Psoas muscle (tissue), 8 donors: ENCODE measurements around the gene OXER1. TPM values are rescaled to one million over a fixed set of nuclear protein-coding genes. Genes with fewer than 3 reads are reported as not detected.

Experiments
- ATAC-seq, 4 donors: fragments of 200-7000 bp; cut with Tn5 transposase; one replicate each; pipeline ENCODE4 v1.9.1; 2020; ENCODE audit warnings: moderate library complexity in 3 of 4, mild to moderate bottlenecking in 2 of 4
- DNase-seq, 2 donors: peaks; one replicate each; pipeline ENCODE4 v3.0.0-alpha.2; 2020
- H3K27ac ChIP-seq: fragments of 200-600 bp; one replicate; pipeline ENCODE4 v1.8.0; 2022
- H3K27me3 ChIP-seq, 3 donors: fragments of 200-600 bp in 1 of 3; one replicate each; pipeline versions ENCODE4 v1.6.1 to v1.8.0; 2013 to 2022; ENCODE audit warnings: low read length in 2 of 3, mild to moderate bottlenecking in 2 of 3, moderate library complexity in 1 of 3; ENCODE audit not compliant: insufficient read depth in 3 of 3
- H3K36me3 ChIP-seq, 2 donors: fragments of 200-600 bp in 1 of 2; one replicate each; pipeline versions ENCODE4 v1.6.1 to v1.8.0; 2013 to 2022; ENCODE audit warnings: low read depth in 1 of 2, mild to moderate bottlenecking in 1 of 2, moderate library complexity in 1 of 2; ENCODE audit not compliant: insufficient read depth in 1 of 2
- H3K4me1 ChIP-seq: fragments of 200-600 bp; one replicate; pipeline ENCODE4 v1.8.0; 2022
- H3K4me3 ChIP-seq: fragments of 200-600 bp; one replicate; pipeline ENCODE4 v1.8.0; 2022; ENCODE audit warnings: mild to moderate bottlenecking
- H3K9me3 ChIP-seq: fragments of 200-600 bp; one replicate; pipeline ENCODE4 v1.8.0; 2022
- WGBS, 3 donors: extraction: QIAGEN DNeasy Blood & Tissue Kit; methylation state at CpG; one replicate each; pipeline versions ENCODE4 v1.1.6 to v1.1.7; 2013; 5-methylcytosine and 5-hydroxymethylcytosine counted together
- intact Hi-C, 2 donors: fragments of 100-400 bp; cut with DNase I; formaldehyde crosslinking; loops; one replicate each; pipeline versions ENCODE4 v1.11.0 to v1.14.2; 2022
- polyA plus RNA-seq, 3 donors: library from polyadenylated mRNA; stranded (reverse); fragments of 200-250 nt; gene quantifications; one replicate each; pipeline ENCODE4 v1.2.3, GENCODE V29; 2013
- total RNA-seq, 4 donors: library from RNA; stranded (reverse); fragmentation: NEBNext Ultra II Directional in 2 of 4; extraction: Animal tissue kit (Norgen Biotek cat#: 25700) in 2 of 4; gene quantifications; one replicate each; pipeline versions ENCODE4 v1.2.1 to v1.2.4, GENCODE V29; 2021 to 2023
- TF ChIP-seq, protein P1 (sequence below): fragments of 200-600 bp; IDR thresholded peaks from one replicate; pipeline ENCODE4 v1.8.0; 2022; ENCODE audit warnings: antibody characterized with exemption
- donor health status: healthy with polysubstance abuse.
- donor health status: DM: no; HTN: no; CAD: no; lungs with moderate emphysema.
- donor health status: Bipolar disorder and iron deficiency.
- donor health status: healthy.
- donor health status: DM: yes; HTN: yes; CAD: no.
- donor health status: DM: no; HTN: no; CAD: no.
- donor health status: DM: no; HTN: no; CAD: no.
- donor health status: DM: yes; HTN: yes; CAD: no.

The OXER1 gene
- total and polyA plus RNA-seq, 7 donors: 0.04 to 1.2 (median 0.20) TPM

DNA sequence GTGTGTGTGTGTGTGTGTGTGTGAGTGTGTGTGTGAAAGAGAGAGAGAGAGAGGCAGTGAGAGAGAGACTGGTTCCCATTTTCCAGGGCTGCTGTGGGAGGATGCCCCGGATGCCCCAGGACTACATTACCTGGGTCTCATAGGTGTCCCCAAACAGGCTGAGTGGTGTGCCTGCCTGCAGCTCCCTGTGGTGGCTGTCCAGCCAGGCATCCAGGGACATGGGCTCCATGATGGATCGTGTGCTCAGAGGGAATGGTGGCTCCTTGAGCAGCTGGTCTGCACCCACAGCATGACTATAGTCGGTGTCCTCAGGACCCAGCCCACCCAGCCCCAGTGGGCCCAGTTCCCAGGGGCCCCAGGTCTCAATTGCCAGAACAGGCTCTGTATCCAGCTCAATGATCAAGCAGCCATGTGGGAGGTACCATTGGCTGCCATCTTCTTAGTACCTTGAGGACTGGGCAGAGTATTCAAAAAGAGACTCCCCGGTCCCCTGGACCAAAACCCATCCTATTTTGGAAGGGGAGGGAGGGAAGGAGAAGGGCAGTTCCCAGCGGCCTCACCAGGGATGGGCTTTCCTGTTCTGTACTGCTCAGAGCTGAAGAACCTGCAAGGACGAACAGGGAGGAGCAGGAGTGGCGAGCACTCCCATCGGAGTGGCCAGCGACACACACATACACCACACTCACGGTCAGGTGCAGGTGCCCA lies 5.8 kb upstream of the OXER1 start:
- TF ChIP-seq, protein P1, sequence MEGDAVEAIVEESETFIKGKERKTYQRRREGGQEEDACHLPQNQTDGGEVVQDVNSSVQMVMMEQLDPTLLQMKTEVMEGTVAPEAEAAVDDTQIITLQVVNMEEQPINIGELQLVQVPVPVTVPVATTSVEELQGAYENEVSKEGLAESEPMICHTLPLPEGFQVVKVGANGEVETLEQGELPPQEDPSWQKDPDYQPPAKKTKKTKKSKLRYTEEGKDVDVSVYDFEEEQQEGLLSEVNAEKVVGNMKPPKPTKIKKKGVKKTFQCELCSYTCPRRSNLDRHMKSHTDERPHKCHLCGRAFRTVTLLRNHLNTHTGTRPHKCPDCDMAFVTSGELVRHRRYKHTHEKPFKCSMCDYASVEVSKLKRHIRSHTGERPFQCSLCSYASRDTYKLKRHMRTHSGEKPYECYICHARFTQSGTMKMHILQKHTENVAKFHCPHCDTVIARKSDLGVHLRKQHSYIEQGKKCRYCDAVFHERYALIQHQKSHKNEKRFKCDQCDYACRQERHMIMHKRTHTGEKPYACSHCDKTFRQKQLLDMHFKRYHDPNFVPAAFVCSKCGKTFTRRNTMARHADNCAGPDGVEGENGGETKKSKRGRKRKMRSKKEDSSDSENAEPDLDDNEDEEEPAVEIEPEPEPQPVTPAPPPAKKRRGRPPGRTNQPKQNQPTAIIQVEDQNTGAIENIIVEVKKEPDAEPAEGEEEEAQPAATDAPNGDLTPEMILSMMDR: no peak
- Histone ChIP-seq H3K9me3 (no peaks in the 10 kb centered on the region), H3K4me3 (no peak overlapping the region), H3K36me3 (no peaks in the 10 kb centered on the region), H3K27ac (no peak overlapping the region), H3K27me3 (no peaks in the 10 kb centered on the region), H3K4me1 (no peaks in the 10 kb centered on the region)
- ATAC-seq: no peak
- DNase-seq: no peak
- WGBS, 3 donors: 88 to 91% (median 90%) methylated on average over 10 of the region's 10 CpGs
- intact Hi-C loops: loop anchor here in 1 of 2 donors (10.0 kb wide), 1 partner anchor 275 kb away; the partner anchor contains the start of gene KCNG3

DNA sequence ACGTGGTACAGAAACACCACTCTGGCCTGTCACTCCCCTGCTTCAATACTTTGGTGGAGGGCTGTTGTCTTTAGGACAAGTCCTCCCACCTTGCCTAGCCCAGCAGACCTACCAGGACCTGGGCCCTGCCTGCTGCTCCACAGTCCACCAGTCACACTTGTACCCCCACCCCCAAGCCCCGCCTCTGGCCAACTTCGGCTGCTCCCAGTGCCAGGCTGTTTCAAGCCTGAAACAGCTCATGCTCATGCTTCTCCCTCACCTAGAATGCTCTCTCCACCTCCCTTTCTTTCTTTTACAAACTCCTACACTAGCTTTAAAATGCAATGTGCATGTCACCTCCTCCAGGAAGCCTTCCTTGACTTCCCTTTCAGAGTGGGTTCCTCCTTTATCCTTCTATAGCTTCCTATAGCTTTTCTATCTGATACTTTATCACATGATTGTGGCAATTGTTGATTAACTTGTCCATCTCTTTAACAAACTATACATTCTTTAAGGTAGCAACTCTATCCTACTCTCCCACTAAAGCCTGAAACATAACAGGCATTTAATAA lies 4.8 kb upstream of the OXER1 start:
- 63 to 64% (median 63%) methylated on average over 3 of the region's 3 CpGs for WGBS, 3 donors
- H3K27ac ChIP-seq: no peak overlapping the region
- no peak overlapping the region for H3K4me3 ChIP-seq
- DNase-seq (no peak), ATAC-seq (no peak)
- no peaks in the 10 kb centered on the region for H3K36me3 ChIP-seq
- no peaks in the 10 kb centered on the region for H3K9me3 ChIP-seq
- no peaks in the 10 kb centered on the region for H3K4me1 ChIP-seq
- no peaks in the 10 kb centered on the region for H3K27me3 ChIP-seq
- intact Hi-C loops: no loop called here
- TF ChIP-seq, protein P1: no peak

DNA sequence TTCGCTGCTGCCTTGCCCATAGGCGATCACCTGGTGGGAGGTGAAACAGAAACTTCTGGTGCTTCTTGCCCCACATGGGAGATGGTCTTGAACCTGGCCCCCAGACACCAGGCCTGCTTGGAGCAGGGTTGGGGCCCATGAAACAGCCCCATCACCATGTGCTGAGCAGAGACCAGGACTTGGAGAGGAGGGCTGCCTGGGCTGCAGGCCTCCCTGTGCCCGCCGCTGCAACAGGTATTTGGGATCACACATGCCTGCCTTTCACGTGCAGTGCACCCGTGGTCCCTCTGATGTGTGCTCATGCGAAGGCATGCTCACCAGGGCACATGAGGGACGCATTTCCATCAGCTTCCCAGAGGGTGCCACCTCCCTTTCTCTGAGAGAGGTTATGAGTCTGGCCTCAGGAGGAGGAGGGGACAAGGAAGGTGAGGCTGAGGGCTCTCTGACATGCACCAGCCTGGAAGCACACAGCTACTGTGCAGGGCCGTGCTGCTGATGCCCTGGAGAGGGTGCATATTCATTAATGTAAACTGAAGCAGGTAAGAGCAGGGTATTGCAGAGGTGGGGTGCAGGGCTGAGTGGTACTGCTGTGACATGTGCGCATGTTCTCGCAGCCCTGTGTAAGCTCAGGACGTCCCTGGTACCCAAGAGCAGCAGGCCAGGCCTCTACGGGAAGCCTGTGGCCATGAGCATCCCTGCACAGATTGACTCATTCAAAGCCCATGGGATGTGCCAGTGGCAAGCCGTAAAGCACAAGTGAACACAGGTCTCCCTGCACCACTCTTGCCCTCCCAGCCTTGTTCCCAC lies 4.2 kb upstream of the OXER1 start:
- ATAC-seq: no peak
- Histone ChIP-seq H3K27me3 (no peaks in the 10 kb centered on the region), H3K27ac (no peak overlapping the region), H3K9me3 (no peaks in the 10 kb centered on the region), H3K36me3 (no peaks in the 10 kb centered on the region), H3K4me1 (no peaks in the 10 kb centered on the region), H3K4me3 (no peak overlapping the region)
- no peak for DNase-seq
- WGBS, 3 donors: 76 to 88% (median 80%) methylated on average over 14 of the region's 14 CpGs
- TF ChIP-seq, protein P1: no peak
- intact Hi-C loops: no loop called here

DNA sequence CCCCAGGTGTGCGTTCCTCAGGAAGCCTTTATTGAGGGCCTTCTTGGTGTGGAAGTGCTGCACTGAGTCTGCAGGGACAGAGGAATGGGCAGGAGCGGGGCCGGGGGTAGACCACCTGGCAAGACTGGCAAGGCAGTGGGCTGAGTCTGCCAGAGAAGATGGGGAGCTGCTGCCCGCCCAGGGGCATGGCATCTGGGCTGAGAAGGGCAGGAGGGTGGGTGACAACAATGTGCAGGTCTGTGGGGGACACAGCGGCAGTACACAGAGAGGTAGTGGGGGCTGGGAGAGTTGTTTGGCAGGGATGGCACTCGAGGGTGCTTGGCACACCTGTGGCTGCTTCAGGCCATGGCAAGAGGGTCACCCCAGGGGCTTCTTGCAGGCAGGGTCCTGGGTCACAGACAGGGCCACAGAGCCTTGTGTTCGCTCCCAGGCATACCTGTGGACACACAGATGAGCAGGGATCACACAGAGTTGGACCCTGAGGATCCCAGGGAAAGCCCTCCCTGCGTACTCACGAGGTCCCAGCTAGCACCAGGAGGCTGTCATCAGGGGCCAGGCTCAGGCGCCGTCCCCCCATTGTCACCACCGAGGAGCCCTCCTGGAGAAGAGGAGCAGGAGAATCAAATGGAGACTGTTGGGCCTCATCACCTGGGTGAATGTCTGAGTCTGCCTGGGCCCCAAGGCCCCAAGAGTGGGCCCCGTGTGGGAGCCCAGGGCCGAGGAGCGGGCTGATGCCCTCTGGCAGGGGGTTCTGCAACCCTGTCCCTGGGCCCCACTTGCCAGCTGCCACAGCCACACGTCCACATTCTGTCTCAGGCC lies 3.4 kb upstream of the OXER1 start:
- ATAC-seq (no peak), DNase-seq (no peak)
- 82 to 90% (median 89%) methylated on average over 15 to 16 of the region's 16 CpGs for WGBS, 3 donors
- intact Hi-C loops: no loop called here
- no peaks in the 10 kb centered on the region for H3K36me3 ChIP-seq
- no peak overlapping the region for H3K27ac ChIP-seq
- H3K4me3 ChIP-seq: no peak overlapping the region
- no peaks in the 10 kb centered on the region for H3K9me3 ChIP-seq
- no peaks in the 10 kb centered on the region for H3K27me3 ChIP-seq
- H3K4me1 ChIP-seq: no peaks in the 10 kb centered on the region
- TF ChIP-seq, protein P1: no peak
